Glutamatergic neuron (in vitro differentiated cells): ENCODE data around the gene ZBTB16. TPM values are rescaled to one million over a fixed set of nuclear protein-coding genes. Genes with fewer than 3 reads are reported as not detected.
A peak's percentile ranks its signal among the peaks of the same experiment; 100 is the strongest.

ENCODE experiments used
- DNase-seq: peaks from one replicate; pipeline ENCODE4 v3.0.0; 2022
- H3K27ac Mint-ChIP-seq: one replicate; pipeline ENCODE4 v1.8.0; 2020; ENCODE audit warnings: mild to moderate bottlenecking, mixed read lengths, inconsistent platforms; ENCODE audit not compliant: unreplicated experiment
- H3K27me3 Mint-ChIP-seq: one replicate; pipeline ENCODE4 v1.8.0; 2020; ENCODE audit warnings: mild to moderate bottlenecking, moderate library complexity, mixed read lengths, inconsistent platforms; ENCODE audit not compliant: unreplicated experiment
- H3K36me3 Mint-ChIP-seq: one replicate; pipeline ENCODE4 v1.8.0; 2020; ENCODE audit warnings: mild to moderate bottlenecking, mixed read lengths, inconsistent platforms; ENCODE audit not compliant: unreplicated experiment
- H3K4me1 Mint-ChIP-seq: one replicate; pipeline ENCODE4 v1.8.0; 2020; ENCODE audit warnings: mild to moderate bottlenecking, low read depth, mixed read lengths, inconsistent platforms; ENCODE audit not compliant: unreplicated experiment
- H3K4me3 Mint-ChIP-seq: one replicate; pipeline ENCODE4 v1.8.0; 2020; ENCODE audit warnings: mild to moderate bottlenecking, mixed read lengths, inconsistent platforms; ENCODE audit not compliant: unreplicated experiment
- H3K9me3 Mint-ChIP-seq: one replicate; pipeline ENCODE4 v1.8.0; 2020; ENCODE audit warnings: mild to moderate bottlenecking, moderate library complexity, mixed read lengths, inconsistent platforms; ENCODE audit not compliant: unreplicated experiment
- CTCF ChIP-seq: fragments of 200-600 bp; sonication (generic); IDR thresholded peaks from one replicate; pipeline ENCODE4 v1.5.0; 2021; ENCODE audit not compliant: partially characterized antibody, unreplicated experiment
- total RNA-seq: library from RNA; stranded (reverse); fragmentation: NEBNext Ultra II Directional; extraction: Animal tissue kit (Norgen Biotek cat#: 25700); gene quantifications from one replicate; pipeline ENCODE4 v1.2.1, GENCODE V29; 2021; ENCODE audit not compliant: unreplicated experiment

The ZBTB16 gene
- total RNA-seq, 1 donor from 2014 or later, result 9.0 TPM

GRCh38 chr11:114099392-114100178 is 40.1 kb downstream of the ZBTB16 start:
- no peak for DNase-seq
- peak overlapping the region; percentile 62 for H3K4me3 Mint-ChIP-seq
- H3K9me3 Mint-ChIP-seq, result peaks cover 9% of the 10 kb centered on the region
- H3K4me1 Mint-ChIP-seq, result peaks cover 53% of the 10 kb centered on the region
- peak overlapping the region; percentile 89 for H3K27ac Mint-ChIP-seq
- H3K27me3 Mint-ChIP-seq, result peaks cover 11% of the 10 kb centered on the region
- H3K36me3 Mint-ChIP-seq, result no peaks in the 10 kb centered on the region
- TF ChIP-seq CTCF, result no peak

DNA sequence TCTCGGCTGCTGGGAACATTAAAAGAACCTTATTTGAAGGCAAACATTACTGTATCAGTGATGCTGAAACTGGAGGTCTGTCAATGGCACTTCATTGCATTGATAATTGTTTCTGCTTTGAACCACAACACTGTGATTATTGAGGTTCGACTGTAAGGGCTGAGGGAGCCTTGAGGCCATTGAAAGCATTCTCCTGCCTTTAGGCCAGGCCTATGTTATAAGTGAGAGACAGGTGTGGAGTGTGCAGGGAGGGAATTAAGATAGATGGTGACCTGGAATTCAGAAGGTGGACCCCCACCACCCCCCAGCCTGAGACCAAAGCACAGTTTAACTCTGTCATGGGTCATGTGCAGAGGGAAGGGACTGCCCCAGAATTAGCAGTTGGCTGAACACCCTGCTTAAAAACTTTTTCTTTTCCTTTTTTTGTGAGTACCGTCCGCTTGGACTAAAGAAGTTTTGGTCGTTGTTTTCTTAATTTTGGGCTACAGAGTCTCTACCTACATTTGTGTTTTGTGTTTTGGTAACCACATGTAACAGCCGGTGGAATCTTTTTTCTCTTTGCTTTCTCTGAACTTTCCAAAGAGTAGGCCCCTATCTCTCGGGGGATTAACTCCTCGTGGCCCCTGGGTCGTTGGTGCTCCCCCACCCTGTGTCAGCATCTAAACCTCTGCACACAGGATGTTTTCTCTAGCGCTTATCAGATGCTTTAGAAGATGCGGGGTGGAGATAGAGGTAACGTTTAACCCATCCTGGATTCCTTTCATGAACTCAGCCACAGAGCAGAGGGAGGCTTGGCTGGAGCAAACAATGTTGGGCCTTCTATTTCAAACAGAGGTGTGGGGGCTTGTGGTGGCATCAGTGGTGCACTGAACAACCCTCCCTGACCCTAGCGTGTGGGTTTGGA is 43.7 kb downstream of the ZBTB16 start:
- H3K27me3 Mint-ChIP-seq, result peaks cover 8% of the 10 kb centered on the region
- no peak for DNase-seq
- no peak overlapping the region for H3K4me3 Mint-ChIP-seq
- no peaks in the 10 kb centered on the region for H3K36me3 Mint-ChIP-seq
- H3K4me1 Mint-ChIP-seq, result peaks cover 35% of the 10 kb centered on the region
- no peak for TF ChIP-seq CTCF
- no peak overlapping the region for H3K27ac Mint-ChIP-seq
- H3K9me3 Mint-ChIP-seq, result peaks cover 5% of the 10 kb centered on the region

DNA sequence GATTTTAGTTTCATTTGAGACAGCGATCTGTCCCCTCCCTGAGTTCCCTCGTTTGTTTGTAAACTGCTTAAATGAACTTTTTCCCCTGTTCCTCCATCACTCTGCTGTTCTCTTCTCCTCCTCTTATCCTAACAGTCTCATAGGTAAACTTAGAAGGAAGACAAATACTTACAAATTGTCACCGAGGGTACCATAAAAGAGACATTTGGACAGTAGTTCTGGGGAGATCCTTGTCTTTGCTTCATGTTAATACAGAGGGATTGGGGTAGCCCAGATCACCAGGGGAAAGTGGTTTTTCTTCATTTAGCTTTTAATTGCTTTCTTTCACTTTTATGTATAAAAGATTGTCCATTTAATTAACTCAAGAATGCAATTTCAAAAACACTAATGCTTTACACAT is 46.1 kb downstream of the ZBTB16 start:
- no peak overlapping the region for H3K27ac Mint-ChIP-seq
- no peak overlapping the region for H3K4me3 Mint-ChIP-seq
- no peak for TF ChIP-seq CTCF
- no peaks in the 10 kb centered on the region for H3K36me3 Mint-ChIP-seq
- no peak for DNase-seq
- peaks cover 29% of the 10 kb centered on the region for H3K4me1 Mint-ChIP-seq
- peaks cover 4% of the 10 kb centered on the region for H3K27me3 Mint-ChIP-seq
- H3K9me3 Mint-ChIP-seq, result peaks cover 4% of the 10 kb centered on the region

DNA sequence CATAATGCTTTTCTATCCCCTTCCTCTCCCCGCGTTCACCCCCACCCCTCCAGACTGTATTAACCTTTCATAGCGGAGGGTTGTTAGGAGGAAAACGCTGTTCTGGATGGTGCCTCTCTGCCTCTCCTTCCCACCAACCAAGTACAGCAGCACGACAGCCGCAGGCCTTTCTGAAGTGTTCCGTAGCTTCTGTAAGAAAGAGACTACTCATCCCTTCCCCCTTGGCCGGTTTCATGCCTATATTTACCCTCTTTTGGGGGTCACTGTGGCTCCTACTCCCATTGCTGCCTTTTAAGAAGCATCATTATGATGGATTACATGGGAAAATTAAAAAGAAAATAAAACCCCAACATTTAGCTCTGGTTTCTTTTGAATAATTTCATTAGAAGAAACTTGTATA is 46.5 kb downstream of the ZBTB16 start:
- Mint-ChIP-seq H3K4me1 (peaks cover 29% of the 10 kb centered on the region), H3K27ac (no peak overlapping the region), H3K4me3 (no peak overlapping the region), H3K27me3 (peaks cover 4% of the 10 kb centered on the region), H3K9me3 (peaks cover 4% of the 10 kb centered on the region), H3K36me3 (no peaks in the 10 kb centered on the region)
- DNase-seq, result no peak
- no peak for TF ChIP-seq CTCF

DNA sequence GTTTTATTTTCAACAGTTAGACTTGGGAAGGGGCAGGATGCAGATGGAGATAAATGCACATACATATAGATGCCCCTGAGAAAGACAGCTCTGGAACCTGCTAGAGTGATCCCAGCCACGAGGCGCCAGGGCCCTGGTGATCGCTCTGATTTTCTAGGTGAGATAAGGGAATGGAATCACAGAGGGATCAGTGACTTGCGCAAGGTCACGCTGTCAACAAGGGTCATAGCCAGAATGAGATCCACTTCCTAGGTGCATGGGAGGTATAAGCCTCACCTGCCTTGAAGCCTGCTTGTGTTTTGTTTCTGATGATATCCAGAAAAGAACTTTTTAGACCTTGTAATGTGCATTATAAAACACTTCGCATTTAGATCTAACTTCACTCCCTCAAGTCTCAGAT is 47.5 kb downstream of the ZBTB16 start:
- no peak for TF ChIP-seq CTCF
- no peak overlapping the region for H3K4me3 Mint-ChIP-seq
- no peak for DNase-seq

More for the DNA sequence above, 47.5 kb downstream of the ZBTB16 start:
- peaks cover 3% of the 10 kb centered on the region for H3K27me3 Mint-ChIP-seq
- peaks cover 1% of the 10 kb centered on the region for H3K9me3 Mint-ChIP-seq
- H3K4me1 Mint-ChIP-seq, result peaks cover 26% of the 10 kb centered on the region
- no peaks in the 10 kb centered on the region for H3K36me3 Mint-ChIP-seq
- H3K27ac Mint-ChIP-seq, result no peak overlapping the region
